GM19035 (cell line): Measurements from ENCODE around the gene LRRC8D.
"Not testable (repeated sequence)": the region's sequence is repeated elsewhere in the genome, so short reads cannot be mapped to it uniquely, and the experiment has no call there.

Experiments
- ATAC-seq: cut with Tn5 transposase; IDR thresholded peaks from one replicate; pipeline ENCODE4 v1.9.1; 2021; ENCODE audit not compliant: unreplicated experiment

Gene LRRC8D

GRCh38 chr1:89982846-89983245 is 162.0 kb downstream of the LRRC8D start:
- not testable (repeated sequence) for ATAC-seq

- not testable (repeated sequence) for ATAC-seq
Measured at GRCh38 chr1:89984564-89985116, 163.8 kb downstream of the LRRC8D start.

- ATAC-seq, result no peak
Measured at GRCh38 chr1:89986020-89986419, 165.2 kb downstream of the LRRC8D start.
